HG02973 (cell line): ENCODE measurements around the gene FPGT.
"Not testable (repeated sequence)": the region's sequence is repeated elsewhere in the genome, so short reads cannot be mapped to it uniquely, and the experiment has no call there.

Experiments used
- ATAC-seq: cut with Tn5 transposase; IDR thresholded peaks from one replicate; pipeline ENCODE4 v1.9.1; 2021; ENCODE audit warnings: moderate library complexity; ENCODE audit not compliant: unreplicated experiment

Gene FPGT

DNA sequence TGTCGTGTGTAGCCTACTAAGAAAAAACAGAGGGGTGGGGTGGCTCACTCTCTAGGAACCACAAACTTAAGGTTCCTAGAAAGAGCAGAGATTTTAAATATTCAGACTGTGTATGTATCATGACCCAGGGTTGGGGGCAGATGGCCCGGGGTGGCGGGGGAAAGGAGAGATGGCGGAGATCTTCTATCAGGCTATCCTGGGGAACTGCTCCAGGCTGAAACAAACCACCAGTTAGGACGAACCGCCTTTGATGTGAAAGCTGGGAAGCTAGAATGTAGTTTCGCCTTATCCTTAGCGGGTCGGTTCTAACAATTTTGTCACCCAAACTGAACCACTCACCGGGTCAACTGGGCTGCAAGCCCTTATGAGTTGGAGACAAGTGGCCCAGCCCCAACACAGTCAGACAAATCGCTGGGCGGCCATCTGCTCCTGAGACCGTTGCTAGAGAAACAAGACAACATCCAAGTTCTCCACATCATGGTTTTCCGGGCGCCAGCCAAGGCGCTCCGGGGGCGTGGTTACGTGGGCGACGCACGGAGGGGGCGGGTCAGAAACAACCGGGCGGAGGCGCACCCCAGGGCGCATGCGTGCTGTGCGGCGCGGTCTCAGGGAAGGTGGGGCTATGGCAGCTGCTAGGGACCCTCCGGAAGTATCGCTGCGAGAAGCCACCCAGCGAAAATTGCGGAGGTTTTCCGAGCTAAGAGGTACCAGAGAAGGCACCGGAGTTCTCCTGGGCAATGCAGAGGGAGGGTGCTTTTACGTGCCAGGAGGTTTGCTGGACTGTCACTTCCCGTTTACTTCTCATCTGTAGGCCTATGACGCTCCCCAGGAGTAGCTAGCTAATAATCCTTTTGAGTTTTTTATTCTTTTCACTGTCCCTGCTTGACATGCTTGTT is at the start of gene FPGT, which contains the start of gene LRRIQ3:
Gene FPGT, plus strand, starts transcription at position 586 of the 896 bp plus-strand sequence. Its CDS starts 37 bp downstream, at position 623.
Gene LRRIQ3, minus strand, starts transcription at position 520 of the 896 bp plus-strand sequence. CDS start 14,492 bp downstream, outside the sequence.
- peak; percentile 89 for ATAC-seq

DNA sequence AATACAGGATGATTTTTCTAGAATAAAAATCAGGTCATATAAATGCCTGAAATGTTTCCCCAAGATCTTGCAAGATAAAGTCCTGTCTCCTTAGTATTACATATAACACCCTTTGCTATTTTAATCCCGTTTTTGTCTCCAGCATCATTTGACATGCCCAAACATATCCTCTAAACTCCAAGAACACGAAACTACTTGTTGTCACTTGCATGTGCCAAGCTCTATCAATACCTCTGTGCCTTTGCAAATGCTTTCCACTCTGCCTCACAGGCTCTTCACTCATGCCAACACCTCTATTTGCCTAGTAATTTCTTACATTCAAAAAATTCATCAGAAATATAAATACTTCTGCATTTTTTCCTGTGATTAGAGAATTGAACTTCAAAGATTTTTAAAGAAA is 38.0 kb upstream of the FPGT start:
- no peak for ATAC-seq

DNA sequence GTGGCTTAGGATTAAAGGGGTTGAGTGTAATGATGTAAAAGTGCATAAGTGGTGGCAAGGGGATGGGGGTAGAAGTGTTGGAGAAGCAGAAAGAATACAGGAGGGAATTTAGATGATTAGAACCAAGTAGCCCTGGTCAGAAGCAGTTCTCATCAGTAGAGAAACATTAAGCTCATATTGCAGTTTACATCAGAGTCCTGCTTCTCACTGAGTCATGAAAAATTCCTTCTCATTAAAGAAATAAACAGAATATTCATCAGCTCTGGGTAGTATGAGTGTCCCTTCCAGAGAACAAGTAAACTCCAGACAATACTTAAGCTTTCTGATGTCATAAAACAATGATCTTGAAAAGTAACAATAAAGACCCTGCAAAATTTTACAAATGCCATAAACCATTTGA is 36.5 kb upstream of the FPGT start:
- ATAC-seq, result no peak

DNA sequence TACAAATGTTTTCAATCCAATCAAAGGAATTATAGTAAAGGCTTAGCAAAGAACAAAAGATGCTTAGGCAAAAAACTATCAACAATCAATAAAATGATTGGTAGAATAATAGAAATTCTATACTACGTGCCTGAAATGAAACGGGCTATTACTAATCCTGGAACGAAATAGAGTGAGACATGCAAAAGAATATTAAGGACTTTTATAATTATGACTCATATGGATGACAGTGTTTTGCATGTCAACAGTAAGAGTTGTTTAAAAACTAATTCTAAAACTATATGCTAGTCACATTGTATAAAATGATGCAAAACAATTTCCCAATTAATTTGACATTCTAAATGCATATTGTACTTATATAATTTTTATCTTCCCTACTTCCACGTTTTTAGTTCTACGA is 35.7 kb upstream of the FPGT start:
- no peak for ATAC-seq

DNA sequence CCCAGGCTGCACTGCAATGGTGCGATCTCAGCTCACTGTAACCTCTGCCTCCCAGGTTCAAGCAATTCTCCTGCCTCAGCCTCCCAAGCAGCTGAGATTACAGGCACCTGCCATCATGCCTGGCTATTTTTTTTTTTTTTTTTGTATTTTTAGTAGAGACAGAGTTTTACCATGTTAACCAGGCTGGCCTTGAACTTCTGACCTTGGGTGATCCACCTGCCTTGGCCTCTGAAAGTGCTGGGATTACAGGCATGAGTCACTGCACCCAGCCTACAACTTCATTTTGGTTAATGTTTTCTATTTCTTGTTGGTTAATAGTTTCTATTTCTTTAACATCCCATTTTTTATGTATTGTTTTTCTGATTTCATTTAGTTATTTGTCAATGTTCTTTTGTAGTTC is 23.6 kb upstream of the FPGT start:
- not testable (repeated sequence) for ATAC-seq

DNA sequence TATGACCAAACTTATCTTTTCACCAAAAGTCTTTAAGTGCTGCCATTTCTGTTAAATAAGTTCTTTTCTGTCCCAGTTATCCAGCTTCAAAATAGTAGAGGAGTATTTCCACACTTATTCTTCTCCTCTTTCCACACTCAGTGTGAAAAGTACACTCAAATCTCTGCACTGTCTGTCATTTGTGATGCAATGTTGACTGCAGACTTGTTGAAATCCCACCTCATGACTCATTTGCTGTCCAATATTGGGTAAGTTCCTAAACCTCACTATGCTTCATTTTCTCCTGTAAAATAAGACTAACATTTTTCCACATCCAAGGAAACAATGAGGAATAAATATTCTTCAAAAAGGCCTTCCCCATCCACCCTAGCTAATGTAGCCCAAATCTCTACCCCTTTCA is 17.6 kb upstream of the FPGT start:
- ATAC-seq, result no peak

DNA sequence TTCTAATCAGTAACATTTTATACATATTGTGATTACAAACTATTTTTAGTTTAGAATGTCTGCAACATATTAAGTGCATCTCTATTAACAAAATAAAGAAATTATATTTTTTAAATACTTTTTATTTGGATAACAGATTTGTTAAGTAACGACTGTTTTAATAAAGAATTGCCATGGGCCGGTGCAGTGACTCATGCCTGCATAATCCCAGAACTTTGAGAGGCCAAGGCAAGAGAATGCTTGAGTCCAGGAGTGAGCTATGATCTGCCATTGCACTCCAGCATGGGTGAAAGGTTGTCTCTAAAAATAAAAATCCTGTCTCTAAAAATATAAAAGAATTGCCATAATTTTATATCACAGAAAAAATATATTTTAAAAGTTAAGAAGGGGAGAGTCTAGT is 4.1 kb upstream of the FPGT start:
- no peak for ATAC-seq

DNA sequence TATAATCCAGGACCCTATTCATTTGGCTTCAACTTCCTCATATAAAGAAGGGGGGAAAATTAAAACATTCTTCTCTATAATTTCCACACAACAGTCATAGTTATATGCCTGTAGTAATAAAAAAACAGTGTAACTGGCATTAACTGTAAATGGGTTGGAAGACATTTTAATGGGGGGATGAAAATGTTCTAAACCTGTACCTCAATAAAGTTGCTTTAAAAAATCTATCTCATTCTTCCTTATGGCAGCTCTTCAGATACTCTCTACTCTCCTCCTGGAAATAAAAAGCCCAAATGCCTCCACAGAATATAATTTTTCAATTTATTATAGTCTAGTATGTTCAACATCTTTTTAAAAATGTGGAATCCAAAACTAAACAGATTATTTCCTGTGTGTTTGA is 2.7 kb upstream of the FPGT start:
- ATAC-seq, result no peak

DNA sequence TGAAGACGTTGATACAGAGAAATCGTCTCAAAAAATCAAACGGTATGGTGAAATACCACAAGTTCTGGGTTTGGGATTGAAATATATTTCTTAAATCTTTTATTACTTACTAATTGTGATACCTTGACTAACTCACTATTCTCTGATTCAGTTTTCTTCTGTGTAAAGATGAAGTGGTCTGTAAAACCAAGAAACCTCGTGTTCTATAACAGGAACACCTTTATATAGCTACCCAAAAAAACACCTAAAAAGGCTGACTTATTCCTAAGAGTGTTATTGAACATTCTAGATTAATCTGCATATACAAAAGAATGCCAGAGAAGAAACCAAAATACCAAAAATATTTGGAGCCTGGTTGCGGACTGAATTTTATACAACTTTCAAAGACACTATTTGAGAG is 787 bp upstream of the FPGT start:
- no peak for ATAC-seq

DNA sequence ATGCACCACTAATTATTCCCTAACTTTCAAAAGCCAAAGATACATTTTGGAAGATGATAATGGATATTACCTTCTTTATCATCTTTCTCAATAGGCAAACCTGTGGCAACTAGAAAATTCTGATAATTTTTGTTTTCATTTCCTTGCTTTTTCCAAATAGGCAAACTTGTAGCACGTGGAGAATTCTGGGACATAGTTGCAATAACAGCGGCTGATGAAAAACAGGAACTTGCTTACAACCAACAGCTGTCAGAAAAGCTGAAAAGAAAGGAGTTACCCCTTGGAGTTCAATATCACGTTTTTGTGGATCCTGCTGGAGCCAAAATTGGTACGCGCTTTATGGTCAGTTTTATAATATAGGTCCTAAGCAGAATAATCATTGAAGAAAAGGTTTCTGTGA is 1.5 kb downstream of the FPGT start:
- ATAC-seq, result no peak

DNA sequence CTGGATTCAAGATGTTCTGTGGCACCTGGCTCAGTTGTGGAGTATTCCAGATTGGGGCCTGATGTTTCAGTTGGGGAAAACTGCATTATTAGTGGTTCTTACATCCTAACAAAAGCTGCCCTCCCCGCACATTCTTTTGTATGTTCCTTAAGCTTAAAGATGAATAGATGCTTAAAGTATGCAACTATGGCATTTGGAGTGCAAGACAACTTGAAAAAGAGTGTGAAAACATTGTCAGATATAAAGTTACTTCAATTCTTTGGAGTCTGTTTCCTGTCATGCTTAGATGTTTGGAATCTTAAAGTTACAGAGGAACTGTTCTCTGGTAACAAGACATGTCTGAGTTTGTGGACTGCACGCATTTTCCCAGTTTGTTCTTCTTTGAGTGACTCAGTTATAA is 7.2 kb downstream of the FPGT start:
- no peak for ATAC-seq

DNA sequence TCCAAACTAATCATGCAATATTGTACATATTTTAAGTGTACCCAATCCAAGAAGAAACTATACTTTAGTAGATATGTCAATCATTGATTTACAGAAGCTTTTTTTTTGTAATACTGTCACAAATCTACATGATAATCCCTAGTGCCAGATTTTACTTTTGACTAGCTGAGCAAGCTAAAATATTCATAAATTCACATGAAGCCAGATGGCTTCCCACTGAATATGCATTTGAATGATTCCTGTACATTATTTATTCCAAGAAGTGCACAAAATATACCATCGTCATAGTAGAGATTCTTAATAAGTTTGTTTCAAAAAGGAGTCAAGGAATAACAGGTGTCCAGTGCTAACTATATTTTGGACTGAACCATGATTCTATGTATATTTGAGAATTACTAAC is 17.2 kb downstream of the FPGT start:
- ATAC-seq, result no peak

DNA sequence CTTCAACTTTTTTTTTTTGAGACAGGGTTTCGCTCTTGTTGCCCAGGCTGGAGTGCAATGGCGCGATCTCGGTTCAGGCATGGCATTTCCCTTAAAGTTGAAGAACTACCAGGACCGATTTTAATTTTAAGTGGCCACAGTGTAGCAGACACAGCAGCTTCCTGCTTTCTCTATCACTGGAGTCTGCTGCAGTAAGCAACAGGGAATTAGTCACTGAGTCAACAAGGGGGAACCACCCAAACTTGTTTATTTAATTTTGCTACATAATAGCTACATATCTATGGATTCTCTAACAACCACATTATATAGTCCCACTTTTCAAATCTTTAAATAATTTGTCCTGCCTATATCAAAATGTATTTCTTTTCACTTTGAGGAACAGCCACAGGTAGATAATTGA is 24.7 kb downstream of the FPGT start:
- no peak for ATAC-seq

DNA sequence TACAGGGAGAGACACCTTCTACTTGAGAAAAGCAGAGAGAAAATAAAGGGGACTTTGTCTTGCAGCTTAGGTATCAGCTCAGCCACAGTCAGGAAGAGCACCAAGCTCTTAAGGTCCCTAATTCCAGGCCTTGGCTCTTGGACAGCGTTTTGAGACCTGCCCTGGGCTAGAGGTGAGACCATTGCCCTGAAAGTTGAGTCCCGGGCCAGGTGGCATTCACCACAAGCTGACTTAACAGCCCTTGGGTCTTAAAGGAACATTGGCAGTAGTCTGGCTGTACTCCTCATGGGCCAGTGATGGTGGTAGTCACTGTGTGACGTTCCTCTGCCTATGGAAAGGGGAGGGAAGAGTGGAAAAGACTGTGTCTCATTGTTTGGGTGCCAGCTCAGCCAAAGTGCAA is 25.4 kb downstream of the FPGT start:
- ATAC-seq, result no peak

DNA sequence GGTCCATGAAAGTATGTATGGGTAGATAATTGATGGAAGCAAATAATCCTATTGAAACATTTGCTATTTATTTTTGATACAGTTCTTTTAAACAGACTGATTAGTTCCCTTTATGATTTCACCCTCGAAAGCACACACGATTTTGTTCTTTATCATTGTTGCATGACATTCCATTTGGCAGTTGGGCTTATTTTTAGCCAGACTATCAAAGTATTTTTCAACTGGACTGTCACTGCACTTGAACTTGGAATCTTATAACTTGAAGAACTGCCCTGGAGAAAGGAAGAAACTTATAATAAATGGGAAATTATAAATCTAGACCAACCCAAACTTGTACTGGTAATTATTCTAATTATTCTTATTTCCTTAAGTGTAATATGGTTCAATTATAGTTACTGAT is 37.1 kb downstream of the FPGT start, which contains the start of gene TNNI3K:
Gene TNNI3K, plus strand, starts transcription at position 235 of the 400 bp plus-strand sequence. Its CDS starts 65 bp downstream, at position 300.
- no peak for ATAC-seq

DNA sequence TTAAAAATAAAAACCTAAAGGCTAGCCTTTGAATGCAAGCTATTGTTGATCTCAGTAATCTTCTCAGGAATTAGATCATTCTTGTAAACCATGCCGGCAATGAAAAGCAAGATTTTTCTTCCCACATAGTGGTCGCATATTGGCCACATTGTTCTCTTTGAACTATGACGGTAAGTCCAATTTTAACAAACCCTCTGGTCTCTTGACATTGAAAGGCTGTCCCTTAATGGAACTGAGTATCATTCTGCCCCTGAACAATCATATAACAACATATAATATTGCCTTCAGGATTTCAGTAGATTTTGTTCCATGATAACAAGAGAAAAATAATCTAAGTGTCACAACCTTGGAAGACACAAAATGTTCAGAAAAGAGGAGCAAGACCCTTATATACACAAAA is 38.4 kb downstream of the FPGT start:
- no peak for ATAC-seq

DNA sequence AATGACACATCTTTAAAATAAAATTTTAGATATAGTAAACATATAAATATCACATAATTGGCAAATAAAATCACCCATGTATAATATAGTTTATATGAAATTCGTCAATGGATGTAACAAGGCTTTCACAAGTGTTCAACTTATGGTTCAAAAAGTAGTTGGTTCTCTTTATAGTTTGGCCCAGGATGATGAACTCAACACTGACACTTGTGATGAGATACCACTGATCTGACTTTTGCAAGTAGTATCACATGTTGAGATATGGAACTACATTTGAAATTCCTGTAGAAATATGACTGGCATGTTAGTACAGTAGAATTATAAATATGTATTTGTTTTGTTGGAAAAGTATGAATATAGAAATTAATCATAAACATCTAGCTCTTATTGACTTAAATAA is 39.0 kb downstream of the FPGT start:
- no peak for ATAC-seq

DNA sequence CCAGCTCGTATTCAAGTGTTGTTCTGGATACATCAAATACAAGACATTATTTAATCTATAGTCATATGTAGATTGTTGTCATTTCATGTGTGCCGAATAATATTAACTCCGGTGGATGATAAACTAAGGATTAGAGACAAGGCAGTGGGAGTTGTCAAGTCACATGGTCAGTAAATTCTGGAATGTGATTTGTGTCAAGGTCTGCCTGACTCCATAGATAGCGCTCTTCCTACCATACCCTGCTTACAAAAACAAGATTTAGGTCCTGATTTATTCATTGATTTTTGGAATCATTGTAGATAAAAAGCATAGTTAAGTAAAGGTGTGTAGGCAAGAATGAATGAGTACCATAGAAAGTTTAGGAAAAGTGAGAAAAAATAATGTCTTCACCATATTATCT is 39.7 kb downstream of the FPGT start:
- no peak for ATAC-seq

DNA sequence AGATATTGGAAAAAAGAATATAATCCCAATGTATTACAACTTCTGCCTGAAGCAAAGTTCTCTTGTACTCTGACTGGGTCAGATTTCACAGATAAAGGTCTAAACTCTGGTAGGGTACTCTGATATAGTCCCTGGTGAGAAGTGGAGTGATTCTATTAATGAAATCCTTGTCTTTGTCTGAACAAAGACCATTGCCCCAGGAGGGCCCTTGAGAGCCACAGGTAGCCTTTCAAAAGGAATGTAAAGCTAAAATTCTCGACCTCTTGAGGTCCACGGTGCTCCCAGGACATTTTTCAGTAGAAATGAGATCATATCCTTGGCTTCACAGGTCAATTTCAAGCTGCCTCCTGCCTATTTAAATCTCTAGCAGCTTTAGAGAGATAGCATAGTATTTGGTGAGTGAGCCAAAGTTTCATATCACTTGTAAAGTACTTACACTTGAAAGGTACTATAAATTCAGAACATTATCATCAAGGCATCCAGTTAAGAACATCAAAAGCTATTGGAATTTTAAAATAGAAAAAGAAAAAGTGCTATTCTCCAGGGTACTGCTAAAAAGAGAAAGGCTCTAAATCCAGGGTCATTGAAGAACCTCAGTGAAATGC is 47.2 kb downstream of the FPGT start:
- no peak for ATAC-seq

DNA sequence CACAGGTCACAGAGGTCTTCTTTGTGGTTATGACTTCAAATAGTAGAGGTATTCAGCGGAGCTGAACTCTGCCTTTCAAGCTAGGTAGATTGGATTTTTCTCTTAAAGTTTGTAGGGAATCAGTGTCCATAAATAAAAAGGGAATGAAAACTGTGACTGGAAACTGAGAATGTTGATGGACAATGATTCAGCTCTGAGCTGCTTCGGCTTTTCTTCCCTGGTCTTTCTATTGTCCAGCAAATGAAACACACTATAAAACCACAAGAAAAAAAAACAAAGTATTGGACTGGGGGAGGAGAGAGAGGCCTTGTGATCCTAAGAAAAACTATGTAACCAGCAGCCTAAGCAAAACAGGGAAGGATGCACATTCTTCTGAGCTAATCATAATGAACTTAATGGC is 48.3 kb downstream of the FPGT start:
- ATAC-seq, result no peak

DNA sequence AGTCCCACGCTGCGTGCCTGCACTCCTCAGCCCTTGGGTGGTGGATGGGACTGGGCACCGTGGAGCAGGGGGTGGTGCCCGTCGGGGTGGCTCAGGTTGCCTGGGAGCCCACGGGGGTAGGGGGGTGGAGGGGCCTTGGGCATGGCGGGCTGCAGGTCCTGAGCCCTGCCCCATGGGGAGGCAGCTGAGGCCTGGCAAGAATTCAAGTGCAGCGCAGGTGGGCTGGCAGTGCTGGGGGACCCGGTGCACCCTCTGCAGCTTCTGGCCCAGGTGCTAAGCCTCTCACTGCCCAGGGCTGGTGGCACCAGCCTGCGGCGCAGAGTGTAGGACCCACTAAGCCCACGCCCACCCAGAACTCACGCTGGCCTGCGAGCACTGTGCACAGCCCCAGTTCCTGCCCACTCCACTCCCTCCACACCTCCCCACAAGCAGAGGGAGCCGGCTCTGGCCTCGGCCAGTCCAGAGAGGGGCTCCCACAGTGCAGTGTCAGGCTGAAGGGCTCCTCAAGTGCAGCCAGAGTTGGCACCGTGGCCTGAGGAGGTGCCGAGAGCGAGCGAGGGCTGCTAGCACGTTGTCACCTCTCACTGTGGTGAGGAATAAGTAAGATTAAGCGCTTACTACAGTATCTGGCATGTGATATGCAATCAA is 50.0 kb downstream of the FPGT start:
- ATAC-seq, result no peak
